GM18508 (cell line): ENCODE results near the gene SLC1A2.

Source experiments
- ATAC-seq: cut with Tn5 transposase; IDR thresholded peaks from one replicate; pipeline ENCODE4 v1.9.1; 2021; ENCODE audit warnings: moderate number of reproducible peaks; ENCODE audit not compliant: insufficient read depth, unreplicated experiment

SLC1A2 gene

GRCh38 chr11:35210876-35211546, 208.3 kb downstream of the SLC1A2 start:
- no peak for ATAC-seq

- no peak for ATAC-seq
Measured at GRCh38 chr11:35208795-35209194, 210.6 kb downstream of the SLC1A2 start.

GRCh38 chr11:35207471-35208403, 211.6 kb downstream of the SLC1A2 start:
- no peak for ATAC-seq

GRCh38 chr11:35206616-35207015, 212.7 kb downstream of the SLC1A2 start:
- no peak for ATAC-seq

GRCh38 chr11:35204614-35205013, 214.7 kb downstream of the SLC1A2 start:
- ATAC-seq = no peak
